OCI-M2 (cell line): Measurements from ENCODE around the gene ANKZF1.

Source experiments
- DNase-seq: peaks from one replicate; lab custom pipeline; 2025; ENCODE audit not compliant: unreplicated experiment; lab: John Stamatoyannopoulos, UW

ANKZF1 gene

GRCh38 chr2:219280651-219281050 is 51.0 kb downstream of the ANKZF1 start:
- no peak for DNase-seq

GRCh38 chr2:219281588-219281987 is 52.0 kb downstream of the ANKZF1 start:
- DNase-seq: no peak

DNA sequence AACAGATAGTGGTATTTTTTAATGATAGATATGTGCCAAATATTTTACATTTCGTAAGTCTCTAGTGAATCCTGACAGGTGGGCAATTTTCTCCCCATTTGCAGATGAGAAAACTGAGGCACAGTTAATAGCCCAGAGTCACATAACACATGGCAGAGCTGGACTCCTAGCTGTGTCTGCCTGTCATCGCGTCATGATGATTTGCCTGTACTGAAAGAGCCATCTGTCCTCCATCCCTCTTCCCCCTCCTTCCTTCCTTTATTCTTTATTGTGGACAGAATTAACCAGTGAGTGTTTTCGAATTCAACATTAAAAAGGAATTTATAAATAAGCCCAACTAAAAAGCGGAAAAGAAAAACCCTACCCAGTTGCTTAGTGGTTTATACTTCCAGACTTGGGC is 52.8 kb downstream of the ANKZF1 start:
- no peak for DNase-seq

DNA sequence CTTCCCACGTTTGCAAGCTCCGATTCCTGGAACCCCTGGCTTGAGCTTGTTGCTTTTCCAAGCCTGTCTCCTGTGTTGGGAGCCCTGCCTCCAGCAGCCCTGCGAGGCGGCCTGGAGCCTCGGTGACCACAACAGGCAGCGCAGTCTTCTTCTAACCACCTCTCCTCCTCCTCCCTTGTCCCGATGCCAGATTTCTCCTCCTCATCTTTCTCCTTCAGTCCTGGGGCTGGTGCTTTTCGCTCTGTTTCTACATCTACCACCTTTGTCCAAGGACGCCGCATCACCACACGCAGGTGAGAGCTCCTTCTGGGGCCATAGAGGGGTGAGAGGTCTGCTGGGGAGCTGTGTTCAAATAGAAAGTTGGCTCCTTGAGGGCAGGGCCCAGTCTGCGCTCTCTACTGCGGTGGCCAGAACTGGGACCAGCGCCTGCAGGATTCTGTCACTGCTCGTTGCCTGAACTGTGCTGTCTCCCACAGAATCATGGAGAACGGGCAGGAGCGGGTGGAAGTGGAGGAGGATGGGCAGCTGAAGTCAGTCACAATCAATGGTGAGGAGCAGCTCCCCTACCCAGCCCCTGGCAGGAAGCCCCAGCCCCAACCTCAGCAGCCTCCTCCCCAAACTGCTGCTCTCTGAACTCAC is 53.5 kb downstream of the ANKZF1 start:
- DNase-seq: no peak

DNA sequence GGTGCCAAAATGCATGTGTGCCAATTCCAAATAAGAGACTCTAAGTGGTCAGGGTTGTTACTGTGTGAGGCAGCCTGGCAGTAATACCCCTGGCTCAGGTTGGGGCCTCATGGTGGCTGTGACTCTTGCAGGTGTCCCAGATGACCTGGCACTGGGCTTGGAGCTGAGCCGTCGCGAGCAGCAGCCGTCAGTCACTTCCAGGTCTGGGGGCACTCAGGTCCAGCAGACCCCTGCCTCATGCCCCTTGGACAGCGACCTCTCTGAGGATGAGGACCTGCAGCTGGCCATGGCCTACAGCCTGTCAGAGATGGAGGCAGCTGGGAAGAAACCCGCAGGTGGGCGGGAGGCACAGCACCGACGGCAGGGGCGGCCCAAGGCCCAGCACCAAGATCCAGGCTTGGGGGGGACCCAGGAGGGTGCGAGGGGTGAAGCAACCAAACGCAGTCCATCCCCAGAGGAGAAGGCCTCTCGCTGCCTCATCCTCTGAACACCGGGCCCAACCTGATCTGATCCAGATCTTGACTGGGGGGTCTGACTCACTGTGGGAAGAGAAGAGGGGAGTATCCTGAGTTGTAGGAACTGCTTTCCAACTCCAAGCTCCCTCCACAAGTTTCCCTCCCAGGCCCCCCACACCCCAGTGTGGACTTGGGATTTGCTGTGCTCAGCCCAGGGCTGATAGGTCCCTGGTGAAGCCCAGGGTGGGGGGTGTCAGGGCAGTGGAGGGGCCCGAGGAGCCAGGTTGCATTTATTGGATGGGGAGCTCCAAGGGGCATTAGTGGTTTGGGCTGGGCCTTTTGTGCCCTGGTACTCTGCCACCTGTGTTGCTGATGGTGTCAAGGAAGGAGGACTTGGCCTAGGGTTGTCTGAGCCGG is 55.1 kb downstream of the ANKZF1 start:
- DNase-seq: no peak

- no peak for DNase-seq
These were observed 55.7 kb downstream of the ANKZF1 start for GRCh38 chr2:219285373-219285735.

- no peak for DNase-seq
These were observed 56.4 kb downstream of the ANKZF1 start for GRCh38 chr2:219285894-219286425.
